GM12891 (cell line): Measurements from ENCODE around the gene MBD2.

Source experiments
- PAX5 ChIP-seq: IDR thresholded peaks from 2 replicates; pipeline ENCODE4 v1.6.1; 2011; ENCODE audit warnings: low read length, moderate library complexity, mild to moderate bottlenecking; ENCODE audit not compliant: insufficient read depth, severe bottlenecking
- POLR2A ChIP-seq: IDR thresholded peaks from 2 replicates; pipeline ENCODE4 v1.6.1; 2011; ENCODE audit warnings: low read depth, low read length, control low read depth
- POLR2AphosphoS5 ChIP-seq: IDR thresholded peaks from 2 replicates; pipeline ENCODE4 v1.6.1; 2011; ENCODE audit warnings: low read depth, low read length, control low read depth
- POU2F2 ChIP-seq: IDR thresholded peaks from 2 replicates; pipeline ENCODE4 v1.6.1; 2011; ENCODE audit warnings: low read depth, mild to moderate bottlenecking, control low read depth, low read length, moderate library complexity
- SPI1 ChIP-seq: IDR thresholded peaks from 2 replicates; pipeline ENCODE4 v1.6.1; 2011; ENCODE audit warnings: low read depth, low read length, control low read depth
- TAF1 ChIP-seq: IDR thresholded peaks from 2 replicates; pipeline ENCODE4 v1.6.1; 2011; ENCODE audit warnings: low read depth, low read length, control low read depth

DNA sequence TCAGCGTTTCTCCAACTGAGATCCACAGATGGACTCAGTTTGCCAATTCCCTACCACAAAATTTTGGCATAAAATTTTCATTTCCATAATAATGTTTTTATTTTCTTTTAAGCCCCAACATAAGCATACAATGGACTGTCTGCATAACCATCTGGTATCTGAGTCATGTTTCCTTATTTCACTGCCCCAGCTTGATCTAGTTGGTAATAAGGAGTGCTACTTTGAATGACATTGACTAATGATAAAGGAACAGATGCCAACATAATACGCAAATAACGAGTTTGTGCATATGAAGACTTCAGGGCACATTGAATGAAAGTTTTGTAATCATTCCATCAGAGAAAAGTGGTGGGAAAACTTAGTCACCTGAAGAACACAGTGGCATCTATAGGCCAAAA lies 8.8 kb upstream of the MBD2 start:
- no peak for TF ChIP-seq POLR2A
- no peak for TF ChIP-seq POLR2AphosphoS5
- TF ChIP-seq TAF1: no peak
- no peak for TF ChIP-seq SPI1
- no peak for TF ChIP-seq PAX5
- no peak for TF ChIP-seq POU2F2
